Body of pancreas (tissue), 4 donors: ENCODE data around the gene LYSMD3. TPM values are rescaled to one million over a fixed set of nuclear protein-coding genes. Genes with fewer than 3 reads are reported as not detected.
"Not testable (repeated sequence)": the region's sequence is repeated elsewhere in the genome, so short reads cannot be mapped to it uniquely, and the experiment has no call there.

Source experiments
- ATAC-seq: fragments of 150-250 bp; one replicate; pipeline ENCODE4 v1.9.1; 2016
- DNase-seq, 4 donors: peaks; one replicate each; pipeline ENCODE4 v3.0.0-alpha.2; 2019
- H3K27ac ChIP-seq, 4 donors: fragments of 200-600 bp; sonication (generic); 1 replicate in 3 of 4; 2 replicates in 1 of 4; pipeline versions ENCODE4 v1.5.1 to v1.6.1; 2016 to 2019; ENCODE audit warnings: mild to moderate bottlenecking in 1 of 4, mixed read lengths in 1 of 4, moderate library complexity in 1 of 4
- H3K27me3 ChIP-seq, 2 donors: fragments of 200-600 bp; sonication (generic); one replicate each; pipeline ENCODE4 v1.6.0; 2016; ENCODE audit warnings: mild to moderate bottlenecking in 1 of 2
- H3K36me3 ChIP-seq, 2 donors: fragments of 200-600 bp; sonication (generic); replicated peaks in 1 of 2; 2 replicates each; pipeline ENCODE4 v1.5.1; 2016; ENCODE audit warnings: low read depth in 2 of 2; ENCODE audit not compliant: insufficient read depth in 1 of 2
- H3K4me1 ChIP-seq: fragments of 200-600 bp; sonication (generic); one replicate; pipeline ENCODE4 v1.6.0; 2016
- H3K4me3 ChIP-seq, 2 donors: fragments of 200-600 bp; sonication (generic); 1 replicate in 1 of 2; 2 replicates in 1 of 2; pipeline ENCODE4 v1.5.1; 2016 to 2019
- H3K9me3 ChIP-seq, 3 donors: fragments of 200-600 bp; sonication (generic); 1 replicate in 2 of 3; 2 replicates in 1 of 3; pipeline ENCODE4 v1.5.1; 2016
- CTCF ChIP-seq, 7 experiments: fragments of 450-650 bp in 4 of 7; fragments of 200-600 bp in 3 of 7; sonication (generic) in 3 of 7; IDR thresholded peaks; one replicate each; pipeline ENCODE4 v1.5.1; 2016 to 2019; ENCODE audit warnings: antibody characterized with exemption in 7 of 7
- POLR2A ChIP-seq, 3 donors: fragments of 450-650 bp; IDR thresholded peaks; one replicate each; pipeline ENCODE4 v1.6.1; 2016; ENCODE audit warnings: antibody characterized with exemption in 3 of 3, mild to moderate bottlenecking in 2 of 3
- WGBS, 2 donors: methylation state at CpG; one replicate each; pipeline ENCODE4 v1.1.5; 2017; 5-methylcytosine and 5-hydroxymethylcytosine counted together
- intact Hi-C: fragments of 100-400 bp; cut with DNase I; formaldehyde crosslinking; loops from one replicate; pipeline ENCODE4 v1.15.1; 2023
- total RNA-seq, 2 donors: library from RNA; depleted of rRNA; stranded (reverse); fragments of >200 nt; gene quantifications; one replicate each; pipeline ENCODE4 v1.1.0, GENCODE V29; 2016

Gene LYSMD3
- 10 to 100 TPM in 1 of 2 donors, 1 to 10 TPM in 1; 8.2 to 13.0 TPM for total RNA-seq

DNA sequence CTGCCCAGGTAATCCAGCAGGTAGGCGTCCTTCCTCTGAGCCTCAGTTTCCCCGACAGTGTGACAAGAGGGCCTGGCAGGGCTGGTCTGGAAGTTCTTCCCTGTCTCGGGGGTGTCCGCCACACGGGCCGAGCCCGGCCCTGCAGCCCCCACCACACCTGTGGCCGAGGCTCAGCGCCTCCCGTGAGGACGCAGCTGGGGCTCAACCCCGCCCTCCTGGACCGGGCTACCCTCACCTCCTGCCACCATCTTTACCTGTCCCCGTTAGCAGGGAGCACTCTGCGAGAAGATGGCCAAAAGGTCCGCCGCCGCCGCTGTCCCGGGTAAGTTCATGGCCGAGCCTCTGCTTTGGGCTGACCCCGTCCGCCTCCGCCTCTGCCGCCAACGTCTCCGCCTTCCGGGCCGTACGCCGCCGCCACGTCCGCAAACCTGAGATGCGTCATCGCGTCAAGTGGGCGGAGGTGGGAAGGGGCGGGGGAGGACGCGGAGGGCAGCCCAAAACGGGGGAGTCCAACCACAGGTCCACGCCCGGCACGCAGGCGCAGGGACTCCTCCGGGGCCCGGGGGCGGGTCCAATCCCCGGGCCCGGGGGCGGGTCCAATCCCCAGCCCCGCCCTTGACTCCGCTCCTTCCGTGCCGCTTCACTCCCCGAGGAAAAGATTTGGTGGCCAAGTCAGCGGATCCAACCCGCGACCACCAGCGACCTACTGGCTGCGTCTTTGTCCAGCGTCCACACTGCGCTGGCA, at the start of gene LYSMD3:
Gene LYSMD3 (minus strand): TSS at position 391 of the 745 bp plus-strand sequence. CDS start 4,295 bp downstream, outside the sequence.
- no peaks in the 10 kb centered on the region for H3K36me3 ChIP-seq
- peak within 1 kb of the TSS; percentile 86 to 96 (median 93) for H3K27ac ChIP-seq
- intact Hi-C loops = no loop called here
- TF ChIP-seq CTCF (IDR thresholded peaks at IDR 0.05) (no peak), POLR2A (IDR thresholded peaks at IDR 0.05) (peak; percentile 92 to 96 (median 93))
- H3K4me3 ChIP-seq = peak within 1 kb of the TSS; percentile 87 to 91
- H3K4me1 ChIP-seq = peaks cover 31% of the 10 kb centered on the region
- peak; percentile 98 to 99 (median 98) for DNase-seq
- WGBS, 2 donors = 0 to 2% methylated on average over 8 to 60 of the region's 64 CpGs
- no peaks in the 10 kb centered on the region for H3K27me3 ChIP-seq
- no peaks in the 10 kb centered on the region for H3K9me3 ChIP-seq
- ATAC-seq = peak; percentile 97

DNA sequence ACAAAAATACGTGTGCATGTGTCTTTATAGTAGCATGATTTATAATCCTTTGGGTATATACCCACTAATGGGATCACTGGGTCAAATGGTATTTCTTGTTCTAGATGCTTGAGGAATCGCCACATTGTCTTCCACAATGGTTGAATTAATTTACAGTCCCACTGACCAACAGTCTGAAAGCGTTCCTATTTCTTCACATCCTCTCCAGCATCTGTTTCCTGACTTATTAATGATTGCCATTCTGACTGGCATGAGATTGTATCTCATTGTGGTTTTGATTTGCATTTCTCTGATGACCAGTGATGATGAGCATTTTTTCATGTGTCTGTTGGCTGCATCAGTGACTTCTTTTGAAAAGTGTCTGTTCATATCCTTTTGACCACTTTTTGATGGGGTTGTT, 47.2 kb upstream of the LYSMD3 start:
- ATAC-seq, intact Hi-C loops, H3K27me3 ChIP-seq, H3K9me3 ChIP-seq, H3K4me1 ChIP-seq, H3K27ac ChIP-seq, DNase-seq, H3K4me3 ChIP-seq, H3K36me3 ChIP-seq: not testable (repeated sequence)
- 84 to 91% methylated on average over 3 of the region's 3 CpGs for WGBS, 2 donors

DNA sequence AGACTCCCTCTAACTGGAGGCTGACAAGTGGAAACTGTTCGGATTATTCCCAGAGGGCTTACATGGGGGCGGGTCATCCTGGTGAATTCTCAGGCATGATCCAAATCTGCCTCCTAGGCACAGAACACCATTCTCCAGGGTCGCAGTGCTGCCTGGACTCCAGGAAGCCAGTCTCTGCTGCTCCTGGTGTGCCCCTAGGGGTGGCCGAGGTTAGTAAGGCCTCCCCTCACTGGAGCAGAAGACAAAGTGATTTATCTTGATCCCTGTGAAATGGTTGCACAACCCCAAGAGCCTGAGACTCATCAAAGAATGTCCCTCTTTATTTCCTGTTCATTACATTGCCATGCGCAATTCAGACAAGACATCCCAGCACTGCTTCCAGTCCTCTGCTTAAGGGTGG, 46.3 kb upstream of the LYSMD3 start:
- no peaks in the 10 kb centered on the region for H3K36me3 ChIP-seq
- H3K27me3 ChIP-seq = no peaks in the 10 kb centered on the region
- H3K27ac ChIP-seq = no peak overlapping the region
- no peaks in the 10 kb centered on the region for H3K9me3 ChIP-seq
- 71 to 94% methylated on average over 4 to 5 of the region's 5 CpGs for WGBS, 2 donors
- peaks cover 4% of the 10 kb centered on the region for H3K4me1 ChIP-seq
- no peak for DNase-seq
- TF ChIP-seq POLR2A (IDR thresholded peaks at IDR 0.05) (no peak), CTCF (IDR thresholded peaks at IDR 0.05) (no peak)
- intact Hi-C loops = no loop called here
- ATAC-seq = no peak
- H3K4me3 ChIP-seq = no peak overlapping the region

- intact Hi-C loops = no loop called here
- WGBS, 2 donors = 41 to 65% methylated on average over 1 of the region's 1 CpG
- TF ChIP-seq CTCF (IDR thresholded peaks at IDR 0.05) = no peak
- no peak for TF ChIP-seq POLR2A (IDR thresholded peaks at IDR 0.05)
- Histone ChIP-seq H3K4me1 (peaks cover 4% of the 10 kb centered on the region), H3K36me3 (no peaks in the 10 kb centered on the region), H3K27ac (peak overlapping the region in 1 of 4 donors; percentile 4), H3K27me3 (no peaks in the 10 kb centered on the region), H3K4me3 (no peak overlapping the region), H3K9me3 (no peaks in the 10 kb centered on the region)
- DNase-seq (no peak), ATAC-seq (peak; percentile 35)
These were observed 41.9 kb upstream of the LYSMD3 start for GRCh38 chr5:90571147-90571773.

DNA sequence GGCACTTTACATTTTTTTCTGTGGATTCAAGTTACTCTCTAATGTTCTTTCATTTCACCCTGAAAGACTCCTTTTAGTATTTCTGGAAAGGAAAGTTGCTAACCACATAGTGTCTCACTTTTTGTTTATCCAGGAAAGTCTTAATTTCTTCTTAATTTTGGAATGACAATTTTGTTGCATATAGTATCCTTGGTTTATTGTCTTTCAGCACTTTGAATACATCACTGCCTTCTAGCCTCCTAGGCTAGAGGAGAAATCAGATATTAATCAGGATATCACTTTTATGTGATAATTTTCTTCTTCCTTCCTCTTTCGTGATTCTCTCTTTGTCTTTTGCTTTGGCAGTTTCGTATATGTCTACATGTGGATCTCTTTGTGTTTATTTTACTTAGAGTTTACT, 40.6 kb upstream of the LYSMD3 start:
- no peak for DNase-seq
- WGBS, 2 donors = 73 to 81% methylated on average over 2 of the region's 2 CpGs
- no peaks in the 10 kb centered on the region for H3K36me3 ChIP-seq
- TF ChIP-seq POLR2A (IDR thresholded peaks at IDR 0.05) = no peak
- no peak for TF ChIP-seq CTCF (IDR thresholded peaks at IDR 0.05)
- H3K27ac ChIP-seq = no peak overlapping the region
- no peak overlapping the region for H3K4me3 ChIP-seq
- intact Hi-C loops = no loop called here
- no peaks in the 10 kb centered on the region for H3K27me3 ChIP-seq
- H3K4me1 ChIP-seq = peaks cover 4% of the 10 kb centered on the region
- H3K9me3 ChIP-seq = no peaks in the 10 kb centered on the region
- ATAC-seq = no peak
